ENCODE results near the gene PTGDR2.

DNA sequence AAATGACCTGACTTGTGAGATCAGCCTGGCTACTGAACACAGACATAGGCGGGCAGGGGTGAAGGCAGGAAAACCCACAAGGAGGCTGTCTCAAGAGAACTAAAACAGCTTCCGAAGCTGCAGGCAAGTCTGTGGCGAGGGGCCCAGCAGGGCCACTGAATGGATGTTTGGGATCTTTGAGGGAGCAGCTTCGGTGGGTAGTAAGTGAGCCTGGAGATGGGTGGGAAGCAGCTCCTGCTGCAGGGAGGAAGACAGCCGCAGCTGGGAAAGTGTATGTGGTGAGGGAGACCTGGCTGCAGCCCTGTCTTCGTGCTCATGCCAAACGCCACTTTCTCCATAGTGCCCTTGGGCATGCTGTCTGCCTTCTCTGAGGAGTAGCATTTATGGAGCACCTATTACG, 10.4 kb downstream of the PTGDR2 start:
- TF ChIP-seq, protein P1, sequence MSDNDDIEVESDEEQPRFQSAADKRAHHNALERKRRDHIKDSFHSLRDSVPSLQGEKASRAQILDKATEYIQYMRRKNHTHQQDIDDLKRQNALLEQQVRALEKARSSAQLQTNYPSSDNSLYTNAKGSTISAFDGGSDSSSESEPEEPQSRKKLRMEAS (IDR thresholded peaks at IDR 0.05): no peak
- TF ChIP-seq, protein P2, sequence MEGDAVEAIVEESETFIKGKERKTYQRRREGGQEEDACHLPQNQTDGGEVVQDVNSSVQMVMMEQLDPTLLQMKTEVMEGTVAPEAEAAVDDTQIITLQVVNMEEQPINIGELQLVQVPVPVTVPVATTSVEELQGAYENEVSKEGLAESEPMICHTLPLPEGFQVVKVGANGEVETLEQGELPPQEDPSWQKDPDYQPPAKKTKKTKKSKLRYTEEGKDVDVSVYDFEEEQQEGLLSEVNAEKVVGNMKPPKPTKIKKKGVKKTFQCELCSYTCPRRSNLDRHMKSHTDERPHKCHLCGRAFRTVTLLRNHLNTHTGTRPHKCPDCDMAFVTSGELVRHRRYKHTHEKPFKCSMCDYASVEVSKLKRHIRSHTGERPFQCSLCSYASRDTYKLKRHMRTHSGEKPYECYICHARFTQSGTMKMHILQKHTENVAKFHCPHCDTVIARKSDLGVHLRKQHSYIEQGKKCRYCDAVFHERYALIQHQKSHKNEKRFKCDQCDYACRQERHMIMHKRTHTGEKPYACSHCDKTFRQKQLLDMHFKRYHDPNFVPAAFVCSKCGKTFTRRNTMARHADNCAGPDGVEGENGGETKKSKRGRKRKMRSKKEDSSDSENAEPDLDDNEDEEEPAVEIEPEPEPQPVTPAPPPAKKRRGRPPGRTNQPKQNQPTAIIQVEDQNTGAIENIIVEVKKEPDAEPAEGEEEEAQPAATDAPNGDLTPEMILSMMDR (IDR thresholded peaks at IDR 0.05; ENCODE audit: low read depth, low read length, missing input control): no peak
- TF ChIP-seq, protein P3, sequence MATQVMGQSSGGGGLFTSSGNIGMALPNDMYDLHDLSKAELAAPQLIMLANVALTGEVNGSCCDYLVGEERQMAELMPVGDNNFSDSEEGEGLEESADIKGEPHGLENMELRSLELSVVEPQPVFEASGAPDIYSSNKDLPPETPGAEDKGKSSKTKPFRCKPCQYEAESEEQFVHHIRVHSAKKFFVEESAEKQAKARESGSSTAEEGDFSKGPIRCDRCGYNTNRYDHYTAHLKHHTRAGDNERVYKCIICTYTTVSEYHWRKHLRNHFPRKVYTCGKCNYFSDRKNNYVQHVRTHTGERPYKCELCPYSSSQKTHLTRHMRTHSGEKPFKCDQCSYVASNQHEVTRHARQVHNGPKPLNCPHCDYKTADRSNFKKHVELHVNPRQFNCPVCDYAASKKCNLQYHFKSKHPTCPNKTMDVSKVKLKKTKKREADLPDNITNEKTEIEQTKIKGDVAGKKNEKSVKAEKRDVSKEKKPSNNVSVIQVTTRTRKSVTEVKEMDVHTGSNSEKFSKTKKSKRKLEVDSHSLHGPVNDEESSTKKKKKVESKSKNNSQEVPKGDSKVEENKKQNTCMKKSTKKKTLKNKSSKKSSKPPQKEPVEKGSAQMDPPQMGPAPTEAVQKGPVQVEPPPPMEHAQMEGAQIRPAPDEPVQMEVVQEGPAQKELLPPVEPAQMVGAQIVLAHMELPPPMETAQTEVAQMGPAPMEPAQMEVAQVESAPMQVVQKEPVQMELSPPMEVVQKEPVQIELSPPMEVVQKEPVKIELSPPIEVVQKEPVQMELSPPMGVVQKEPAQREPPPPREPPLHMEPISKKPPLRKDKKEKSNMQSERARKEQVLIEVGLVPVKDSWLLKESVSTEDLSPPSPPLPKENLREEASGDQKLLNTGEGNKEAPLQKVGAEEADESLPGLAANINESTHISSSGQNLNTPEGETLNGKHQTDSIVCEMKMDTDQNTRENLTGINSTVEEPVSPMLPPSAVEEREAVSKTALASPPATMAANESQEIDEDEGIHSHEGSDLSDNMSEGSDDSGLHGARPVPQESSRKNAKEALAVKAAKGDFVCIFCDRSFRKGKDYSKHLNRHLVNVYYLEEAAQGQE (IDR thresholded peaks at IDR 0.05): no peak
- TF ChIP-seq EGR1 (IDR thresholded peaks at IDR 0.05; ENCODE audit: low read depth in 2 of 2): no peak
- TF ChIP-seq RAD21 (IDR thresholded peaks at IDR 0.05): no peak
- no peak for TF ChIP-seq JUND (IDR thresholded peaks at IDR 0.05)
- TF ChIP-seq, protein P4, sequence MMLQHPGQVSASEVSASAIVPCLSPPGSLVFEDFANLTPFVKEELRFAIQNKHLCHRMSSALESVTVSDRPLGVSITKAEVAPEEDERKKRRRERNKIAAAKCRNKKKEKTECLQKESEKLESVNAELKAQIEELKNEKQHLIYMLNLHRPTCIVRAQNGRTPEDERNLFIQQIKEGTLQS (IDR thresholded peaks at IDR 0.05): no peak
- no peak for TF ChIP-seq TAF1 (conservative IDR thresholded peaks at IDR 0.05)
- no peak for TF ChIP-seq SP1 (IDR thresholded peaks at IDR 0.05)
- no peak for TF ChIP-seq YY1 (IDR thresholded peaks at IDR 0.05)

All from liver (tissue), 3 donors.